A549 treated with AZD9567 at 1 μM for 4 hours (cell line): ENCODE data around the gene TCEANC. TPM values are rescaled to one million over a fixed set of nuclear protein-coding genes. Genes with fewer than 3 reads are reported as not detected.

ENCODE experiments used
- total RNA-seq: library from RNA; stranded (reverse); fragments of 200-300 nt; extraction: Qiagen RNA extraction; gene quantifications from 5 replicates; pipeline ENCODE4 v1.2.3, GENCODE V29; 2022; ENCODE audit not compliant: insufficient read depth

Gene TCEANC
- 0.66 to 0.78 TPM (median 0.77 TPM) in 4 of 5 replicates, not detected in the other for total RNA-seq

GRCh38 chrX:13652850-13653693 is at the start of gene TCEANC:
TSS of gene TCEANC (plus strand) at chrX:13653141. CDS start at chrX:13662509, 9,368 bp downstream.

GRCh38 chrX:13688958-13689740 is 36.2 kb downstream of the TCEANC start, which contains the start of gene RAB9A:
TSS of gene RAB9A (plus strand) at chrX:13689128. CDS start at chrX:13708747, 19,619 bp downstream.

Other genes with a start within 250 kb of the TCEANC start
- gene EGFL6, start 83.5 kb upstream of the TCEANC start, total RNA-seq, result not detected in 5 replicates
- 19.7 to 31.9 TPM (median 30.6 TPM) in 5 replicates for gene RAB9A, start 36.0 kb downstream of the TCEANC start, total RNA-seq
- gene TRAPPC2, start 81.5 kb downstream of the TCEANC start, total RNA-seq, result 6.2 to 7.7 TPM (median 7.1 TPM) in 5 replicates
- 10.5 to 14.5 TPM (median 11.1 TPM) in 5 replicates for gene OFD1, start 81.6 kb downstream of the TCEANC start, total RNA-seq
- gene GPM6B, start 164.0 kb downstream of the TCEANC start, total RNA-seq, result 0.10 to 0.25 TPM (median 0.18 TPM) in 4 of 5 replicates, not detected in the other